ENCODE data around the gene MAPKAPK3.

DNA sequence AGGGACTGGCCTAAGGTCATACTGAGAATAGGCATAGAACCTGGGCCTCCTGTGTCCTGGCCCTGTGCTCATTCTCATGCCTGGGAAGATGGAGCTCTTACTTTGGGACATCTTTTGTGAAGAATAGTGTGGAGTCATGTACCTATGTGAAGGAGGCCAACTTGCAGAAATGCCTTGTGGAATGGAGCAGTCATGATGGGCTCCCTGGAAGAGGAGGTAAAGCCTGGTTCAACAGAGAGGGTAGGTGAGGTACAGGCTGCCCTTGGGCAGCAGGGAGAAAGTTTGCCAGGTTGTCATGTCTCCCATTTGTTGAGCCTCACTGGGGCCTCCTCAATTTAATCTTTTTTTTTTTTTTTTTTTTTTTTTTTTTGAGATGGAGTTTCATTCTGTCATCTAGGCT, 18.1 kb downstream of the MAPKAPK3 start:
- TF ChIP-seq POLR2A (IDR thresholded peaks at IDR 0.05), result no peak
- TF ChIP-seq, protein P1, sequence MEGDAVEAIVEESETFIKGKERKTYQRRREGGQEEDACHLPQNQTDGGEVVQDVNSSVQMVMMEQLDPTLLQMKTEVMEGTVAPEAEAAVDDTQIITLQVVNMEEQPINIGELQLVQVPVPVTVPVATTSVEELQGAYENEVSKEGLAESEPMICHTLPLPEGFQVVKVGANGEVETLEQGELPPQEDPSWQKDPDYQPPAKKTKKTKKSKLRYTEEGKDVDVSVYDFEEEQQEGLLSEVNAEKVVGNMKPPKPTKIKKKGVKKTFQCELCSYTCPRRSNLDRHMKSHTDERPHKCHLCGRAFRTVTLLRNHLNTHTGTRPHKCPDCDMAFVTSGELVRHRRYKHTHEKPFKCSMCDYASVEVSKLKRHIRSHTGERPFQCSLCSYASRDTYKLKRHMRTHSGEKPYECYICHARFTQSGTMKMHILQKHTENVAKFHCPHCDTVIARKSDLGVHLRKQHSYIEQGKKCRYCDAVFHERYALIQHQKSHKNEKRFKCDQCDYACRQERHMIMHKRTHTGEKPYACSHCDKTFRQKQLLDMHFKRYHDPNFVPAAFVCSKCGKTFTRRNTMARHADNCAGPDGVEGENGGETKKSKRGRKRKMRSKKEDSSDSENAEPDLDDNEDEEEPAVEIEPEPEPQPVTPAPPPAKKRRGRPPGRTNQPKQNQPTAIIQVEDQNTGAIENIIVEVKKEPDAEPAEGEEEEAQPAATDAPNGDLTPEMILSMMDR (IDR thresholded peaks at IDR 0.05 in 4 of 5, conservative IDR thresholded peaks at IDR 0.05 in 1 of 5), result no peak
